ENCODE data around the gene CHMP6.

GRCh38 chr17:80969674-80970043 lies 22.0 kb upstream of the CHMP6 start:
- TF ChIP-seq CTCF (conservative IDR thresholded peaks at IDR 0.05) (no peak), ZFX (IDR thresholded peaks at IDR 0.05) (no peak)
